K562 (cell line): ENCODE measurements around the gene NOC4L. TPM values are rescaled to one million over a fixed set of nuclear protein-coding genes. Genes with fewer than 3 reads are reported as not detected.

Source experiments
- ATAC-seq: fragments of 200-7000 bp; cut with Tn5 transposase; 3 replicates; pipeline ENCODE4 v1.9.1; 2020; ENCODE audit warnings: moderate library complexity
- BruUV-seq: library from RNA; stranded (reverse); fragments of 400-500 nt; replicated peaks from 2 replicates; lab custom pipeline; 2021; lab: Mats Ljungman, UMichigan
- CTCF ChIA-PET: fragments of 300-600 bp; formaldehyde crosslinking; extraction: SDS; loops from one replicate; lab custom pipeline; 2021; ENCODE audit warnings: low intra/inter-chr PET ratio; lab: Yijun Ruan, JAX
- POLR2A ChIA-PET: fragments of 300-600, 350-650 bp; sonication (Branson Sonifier 250); formaldehyde crosslinking; extraction: SDS; loops from one replicate; lab custom pipeline; 2021; ENCODE audit warnings: antibody characterized with exemption, inconsistent platforms; lab: Yijun Ruan, JAX
- DNase-seq, 4 experiments: peaks; one replicate each; pipeline versions ENCODE4 v3.0.0 to v3.0.0-alpha.2; 2011 to 2018; ENCODE audit warnings: low spot score in 3 of 4, mixed read lengths in 3 of 4; ENCODE audit errors: extremely low read depth in 1 of 4
- FAIRE-seq: peaks from 2 replicates; lab custom pipeline; 2011; peaks lifted over from hg19 to GRCh38; lab: Jason Lieb, UNC
- H2AFZ ChIP-seq: 2 replicates; pipeline ENCODE4 v1.6.0; 2011; ENCODE audit warnings: low read depth, low read length, control low read depth, inconsistent platforms
- H3K27ac ChIP-seq: fragments of 200-600 bp; 3 replicates; pipeline ENCODE4 v1.8.0; 2011; ENCODE audit warnings: low read depth, mild to moderate bottlenecking, control low read depth, inconsistent platforms, low read length, moderate library complexity, mixed read lengths; ENCODE audit errors: extremely low read depth
- H3K27me3 ChIP-seq, 2 experiments: fragments of 300-600 bp in 1 of 2; 2 replicates in 1 of 2; 3 replicates in 1 of 2; pipeline versions ENCODE4 v1.6.0 to v1.8.0; 2011; ENCODE audit warnings: inconsistent platforms in 2 of 2, low read length in 2 of 2, mild to moderate bottlenecking in 1 of 2, mixed read lengths in 1 of 2, moderate library complexity in 1 of 2; ENCODE audit not compliant: control insufficient read depth in 2 of 2, insufficient read depth in 2 of 2
- H3K36me3 ChIP-seq: fragments of 300-600 bp; 3 replicates; pipeline ENCODE4 v1.8.0; 2011; ENCODE audit warnings: mild to moderate bottlenecking, low read length, inconsistent platforms; ENCODE audit not compliant: control insufficient read depth, insufficient read depth
- H3K4me1 ChIP-seq, 2 experiments: fragments of 200-600 bp in 1 of 2; replicated peaks in 1 of 2; 2 replicates in 1 of 2; 3 replicates in 1 of 2; pipeline versions ENCODE4 v1.5.1 to v1.8.0; 2011; ENCODE audit warnings: inconsistent platforms in 2 of 2, low read length in 2 of 2, mild to moderate bottlenecking in 1 of 2, mixed read lengths in 1 of 2, moderate library complexity in 1 of 2; ENCODE audit not compliant: control insufficient read depth in 2 of 2, insufficient read depth in 2 of 2
- H3K4me2 ChIP-seq: 2 replicates; pipeline ENCODE4 v1.6.1; 2011; ENCODE audit warnings: low read length, control low read depth, inconsistent platforms, mixed read lengths; ENCODE audit not compliant: insufficient read depth
- H3K4me3 ChIP-seq: fragments of 200-600 bp; sonication (generic), shearing (Covaris generic); 2 replicates; pipeline ENCODE4 v1.5.1; 2016; ENCODE audit warnings: control low read depth, inconsistent platforms
- H3K79me2 ChIP-seq: fragments of 200-600 bp; 3 replicates; pipeline ENCODE4 v1.8.0; 2011; ENCODE audit warnings: low read length, inconsistent platforms; ENCODE audit not compliant: control insufficient read depth, insufficient read depth
- H3K9ac ChIP-seq, 2 experiments: 2 replicates each; pipeline versions ENCODE4 v1.6.0 to v1.6.1; 2011; ENCODE audit warnings: low read depth in 2 of 2, low read length in 2 of 2, control low read depth in 1 of 2, inconsistent platforms in 1 of 2, mild to moderate bottlenecking in 1 of 2, mixed read lengths in 1 of 2; ENCODE audit not compliant: insufficient read depth in 1 of 2
- H3K9me1 ChIP-seq: one replicate; pipeline ENCODE4 v1.6.0; 2011; ENCODE audit warnings: inconsistent platforms, mild to moderate bottlenecking, low read length, moderate library complexity; ENCODE audit not compliant: control insufficient read depth, insufficient read depth
- H3K9me3 ChIP-seq: replicated peaks from 2 replicates; pipeline ENCODE4 v1.5.1; 2011; ENCODE audit warnings: low read depth, low read length, inconsistent platforms; ENCODE audit not compliant: control insufficient read depth, insufficient read depth
- H4K20me1 ChIP-seq: replicated peaks from 2 replicates; pipeline ENCODE4 v1.6.1; 2011; ENCODE audit warnings: low read length, inconsistent platforms, mixed read lengths; ENCODE audit not compliant: control insufficient read depth, insufficient read depth
- CBX3 ChIP-seq, 2 experiments: IDR thresholded peaks; 1 replicate in 1 of 2; 2 replicates in 1 of 2; pipeline ENCODE4 v1.6.1; 2012; ENCODE audit warnings: inconsistent platforms in 2 of 2, low read length in 2 of 2, borderline replicate concordance in 1 of 2, control low read depth in 1 of 2
- KDM1A ChIP-seq, 2 experiments: fragments of 450-650 bp; IDR thresholded peaks; 2 replicates each; pipeline ENCODE4 v1.6.1; 2016; ENCODE audit warnings: mild to moderate bottlenecking in 2 of 2
- WGBS: fragments of 100-300 bp; shearing (Covaris generic); methylation state at CpG from one replicate; pipeline ENCODE4 v1.1.6; 2016; ENCODE audit warnings: low coverage, mixed read lengths; ENCODE audit not compliant: insufficient coverage; ENCODE audit errors: missing lambda C conversion rate; 5-methylcytosine and 5-hydroxymethylcytosine counted together
- in situ Hi-C: fragments of 300-500 bp; cut with MboI; formaldehyde crosslinking; loops from 4 replicates; pipeline ENCODE4 v1.15.0; 2018; ENCODE audit warnings: inconsistent platforms, mixed read lengths
- intact Hi-C: fragments of 100-400 bp; cut with micrococcal nuclease; formaldehyde crosslinking; loops from 2 replicates; pipeline ENCODE4 v1.14.2; 2022
- polyA plus RNA-seq, 8 experiments: library from polyadenylated mRNA; depleted of rRNA in 4 of 8; stranded (reverse) in 5 of 8; unstranded in 3 of 8; fragments of >200 nt; fragmentation: Nextera tagmentation in 2 of 8; fragmentation: Illumina TruSeq in 1 of 8; extraction: Ambion mirVana in 2 of 8; extraction: Trizol in 1 of 8; gene quantifications; 2 replicates each; pipeline versions ENCODE4 v1.2.1 to v1.2.3, GENCODE V29; 2011 to 2014; ENCODE audit warnings: inconsistent platforms in 1 of 8, missing spikeins in 1 of 8
- total RNA-seq, 7 experiments: library from RNA; depleted of rRNA in 6 of 7; stranded (reverse); fragments of >200 nt in 6 of 7; fragmentation: Illumina TruSeq in 2 of 7; extraction: Trizol in 2 of 7; gene quantifications; 2 replicates each; pipeline versions ENCODE4 v1.2.1 to v1.2.3, GENCODE V29; 2011 to 2021; ENCODE audit warnings: low replicate concordance in 1 of 7

The NOC4L gene
- total and polyA plus RNA-seq, 9 of the 15 experiments (the other 6 are each of a cell fraction or from before 2014, with no cell fraction given), result 1.3 to 77.0 (median 20.0) TPM

- FAIRE-seq, result no peak
- DNase-seq, result no peak
- ATAC-seq, result no peak
- 6% methylated on average over 17 of the region's 19 CpGs for WGBS
- H3K4me1 ChIP-seq, result peaks cover under 1 to 33% of the 10 kb centered on the region in 2 experiments; a peak in 3 of 5 replicates
- peaks cover 3% of the 10 kb centered on the region for H4K20me1 ChIP-seq
- no peak overlapping the region for H2AFZ ChIP-seq
- no peaks in the 10 kb centered on the region for H3K9me3 ChIP-seq
- intact Hi-C loops, result no loop called here
- no TSS peak for BruUV-seq
- H3K27ac ChIP-seq, result no peak overlapping the region
- no peak overlapping the region for H3K4me3 ChIP-seq
- H3K79me2 ChIP-seq, result no peaks in the 10 kb centered on the region
- peak in 1 of 2 experiments; percentile 82; a peak in 1 of 4 replicates for TF ChIP-seq KDM1A (IDR thresholded peaks at IDR 0.05)
- no peak for TF ChIP-seq CBX3 (IDR thresholded peaks at IDR 0.05; ENCODE audit: borderline replicate concordance in 1 of 2, low read length in 2 of 2)
- peaks cover 33 to 79% of the 10 kb centered on the region in 2 experiments for H3K27me3 ChIP-seq
- in situ Hi-C loops, result no loop called here
- ChIA-PET CTCF (no interaction called here), POLR2A (interaction anchor here (0.6 kb wide), 1 partner anchor 368 kb away, joined by 3 read pairs; no protein-coding TSS in a partner anchor)
- H3K36me3 ChIP-seq, result no peaks in the 10 kb centered on the region
- peaks cover 4% of the 10 kb centered on the region for H3K9me1 ChIP-seq
- no peak overlapping the region for H3K4me2 ChIP-seq
- H3K9ac ChIP-seq, result no peak overlapping the region
Measured at GRCh38 chr12:132179431-132180362, 35.4 kb downstream of the NOC4L start.
